Activated CD4-positive, alpha-beta T cell treated with anti-CD3 and anti-CD28 coated beads, Interleukin-2, amount 50 U/mL, for 16 hours (primary cell): ENCODE measurements around the gene CHMP1B.

Source experiments
- DNase-seq: peaks from one replicate; pipeline ENCODE4 v3.0.0-alpha.2; 2020

CHMP1B gene

GRCh38 chr18:11851146-11851805, at the start of gene CHMP1B:
CHMP1B (plus strand) TSS chr18:11851413; CDS start chr18:11851512, 99 bp downstream.
- DNase-seq: peak; percentile 98

GRCh38 chr18:11801573-11801972, 49.6 kb upstream of the CHMP1B start:
- DNase-seq: no peak

- no peak for DNase-seq
Measured at GRCh38 chr18:11802158-11802557, 49.1 kb upstream of the CHMP1B start.

- DNase-seq: no peak
Measured at GRCh38 chr18:11802586-11802985, 48.6 kb upstream of the CHMP1B start.

- no peak for DNase-seq
Measured at GRCh38 chr18:11807233-11807632, 44.0 kb upstream of the CHMP1B start.

- no peak for DNase-seq
Measured at GRCh38 chr18:11808001-11808855, 43.0 kb upstream of the CHMP1B start.

GRCh38 chr18:11809895-11810294, 41.3 kb upstream of the CHMP1B start:
- DNase-seq: no peak

GRCh38 chr18:11810379-11810778, 40.8 kb upstream of the CHMP1B start:
- no peak for DNase-seq

GRCh38 chr18:11811009-11811408, 40.2 kb upstream of the CHMP1B start:
- no peak for DNase-seq

GRCh38 chr18:11817229-11817628, 34.0 kb upstream of the CHMP1B start:
- no peak for DNase-seq

GRCh38 chr18:11818486-11819203, 32.6 kb upstream of the CHMP1B start:
- no peak for DNase-seq

GRCh38 chr18:11819938-11820337, 31.3 kb upstream of the CHMP1B start:
- DNase-seq: no peak

- DNase-seq: no peak
Measured at GRCh38 chr18:11820697-11821096, 30.5 kb upstream of the CHMP1B start.

GRCh38 chr18:11821208-11821607, 30.0 kb upstream of the CHMP1B start:
- DNase-seq: no peak

GRCh38 chr18:11821643-11822237, 29.5 kb upstream of the CHMP1B start:
- DNase-seq: no peak

- DNase-seq: no peak
Measured at GRCh38 chr18:11823545-11823944, 27.7 kb upstream of the CHMP1B start.

GRCh38 chr18:11826836-11827235, 24.4 kb upstream of the CHMP1B start:
- DNase-seq: no peak

- peak; percentile 56 for DNase-seq
Measured at GRCh38 chr18:11828786-11829432, 22.3 kb upstream of the CHMP1B start.

- DNase-seq: no peak
Measured at GRCh38 chr18:11830585-11830984, 20.6 kb upstream of the CHMP1B start.

GRCh38 chr18:11831921-11832320, 19.3 kb upstream of the CHMP1B start:
- DNase-seq: no peak

GRCh38 chr18:11834772-11835171, 16.4 kb upstream of the CHMP1B start:
- no peak for DNase-seq

- DNase-seq: no peak
Measured at GRCh38 chr18:11839556-11839955, 11.7 kb upstream of the CHMP1B start.

- no peak for DNase-seq
Measured at GRCh38 chr18:11840493-11840892, 10.7 kb upstream of the CHMP1B start.
